NT2/D1 (cell line): Measurements from ENCODE around the gene TBX1.

Experiments
- SUZ12 ChIP-seq: IDR thresholded peaks from 2 replicates; pipeline ENCODE4 v1.6.1; 2011; ENCODE audit not compliant: insufficient read length, insufficient read depth; ENCODE audit errors: extremely low read depth
- YY1 ChIP-seq: IDR thresholded peaks from 2 replicates; pipeline ENCODE4 v1.6.1; 2011; ENCODE audit not compliant: insufficient read length, insufficient read depth
- ZNF274 ChIP-seq: IDR thresholded peaks from 2 replicates; pipeline ENCODE4 v1.6.1; 2011; ENCODE audit warnings: mild to moderate bottlenecking, low read depth, low read length

- TF ChIP-seq ZNF274 (no peak), YY1 (no peak), SUZ12 (no peak)
Observed at GRCh38 chr22:19744350-19745006, 16.1 kb upstream of the TBX1 start.
